RWPE1 (cell line): ENCODE measurements around the gene ACADL.
"Not testable (repeated sequence)": the region's sequence is repeated elsewhere in the genome, so short reads cannot be mapped to it uniquely, and the experiment has no call there.

Experiments
- CTCF ChIA-PET: fragments of 350-600 bp; sonication (Branson Sonifier 250); formaldehyde crosslinking; extraction: SDS; loops from one replicate; lab custom pipeline; 2021; lab: Yijun Ruan, JAX
- POLR2A ChIA-PET: fragments of 400-600 bp; formaldehyde crosslinking; extraction: SDS; loops from one replicate; lab custom pipeline; 2020; ENCODE audit warnings: antibody characterized with exemption; ENCODE audit not compliant: low non-redundant PET; lab: Yijun Ruan, JAX
- DNase-seq: peaks from one replicate; pipeline ENCODE4 v3.0.0; 2012; ENCODE audit warnings: low spot score
- H3K27ac ChIP-seq: fragments of 450-650 bp; 2 replicates; pipeline ENCODE4 v1.5.1; 2017
- TF ChIP-seq, protein P1 (sequence below): fragments of 450-650 bp; conservative IDR thresholded peaks from 2 replicates; pipeline ENCODE4 v1.5.1; 2017; ENCODE audit warnings: low read depth, mild to moderate bottlenecking

ACADL gene

DNA sequence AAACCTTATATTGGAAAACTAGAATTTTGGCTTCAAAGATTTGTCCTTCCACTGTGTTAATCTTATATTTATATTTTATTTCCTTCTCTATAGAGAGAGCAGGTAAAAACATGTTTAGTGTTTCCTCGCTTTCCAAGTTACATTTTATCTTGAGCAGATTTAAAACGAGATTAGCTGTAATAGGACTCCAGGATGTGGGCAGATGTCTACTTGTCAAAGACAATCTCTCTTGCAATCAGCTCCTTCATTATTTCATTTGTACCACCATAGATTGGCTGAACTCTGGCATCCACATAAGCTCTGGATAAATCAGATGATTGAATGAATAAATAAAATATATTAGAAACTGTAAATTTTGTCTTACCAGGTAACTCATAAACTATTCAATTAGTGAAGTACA, 36.5 kb downstream of the ACADL start:
- TF ChIP-seq, protein P1, sequence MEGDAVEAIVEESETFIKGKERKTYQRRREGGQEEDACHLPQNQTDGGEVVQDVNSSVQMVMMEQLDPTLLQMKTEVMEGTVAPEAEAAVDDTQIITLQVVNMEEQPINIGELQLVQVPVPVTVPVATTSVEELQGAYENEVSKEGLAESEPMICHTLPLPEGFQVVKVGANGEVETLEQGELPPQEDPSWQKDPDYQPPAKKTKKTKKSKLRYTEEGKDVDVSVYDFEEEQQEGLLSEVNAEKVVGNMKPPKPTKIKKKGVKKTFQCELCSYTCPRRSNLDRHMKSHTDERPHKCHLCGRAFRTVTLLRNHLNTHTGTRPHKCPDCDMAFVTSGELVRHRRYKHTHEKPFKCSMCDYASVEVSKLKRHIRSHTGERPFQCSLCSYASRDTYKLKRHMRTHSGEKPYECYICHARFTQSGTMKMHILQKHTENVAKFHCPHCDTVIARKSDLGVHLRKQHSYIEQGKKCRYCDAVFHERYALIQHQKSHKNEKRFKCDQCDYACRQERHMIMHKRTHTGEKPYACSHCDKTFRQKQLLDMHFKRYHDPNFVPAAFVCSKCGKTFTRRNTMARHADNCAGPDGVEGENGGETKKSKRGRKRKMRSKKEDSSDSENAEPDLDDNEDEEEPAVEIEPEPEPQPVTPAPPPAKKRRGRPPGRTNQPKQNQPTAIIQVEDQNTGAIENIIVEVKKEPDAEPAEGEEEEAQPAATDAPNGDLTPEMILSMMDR, result no peak
- POLR2A ChIA-PET, result no interaction called here
- CTCF ChIA-PET, result interaction anchor here (0.5 to 0.9 kb wide), 3 partner anchors 270 to 1807 kb away, joined by 3 read pairs; no protein-coding TSS in a partner anchor

DNA sequence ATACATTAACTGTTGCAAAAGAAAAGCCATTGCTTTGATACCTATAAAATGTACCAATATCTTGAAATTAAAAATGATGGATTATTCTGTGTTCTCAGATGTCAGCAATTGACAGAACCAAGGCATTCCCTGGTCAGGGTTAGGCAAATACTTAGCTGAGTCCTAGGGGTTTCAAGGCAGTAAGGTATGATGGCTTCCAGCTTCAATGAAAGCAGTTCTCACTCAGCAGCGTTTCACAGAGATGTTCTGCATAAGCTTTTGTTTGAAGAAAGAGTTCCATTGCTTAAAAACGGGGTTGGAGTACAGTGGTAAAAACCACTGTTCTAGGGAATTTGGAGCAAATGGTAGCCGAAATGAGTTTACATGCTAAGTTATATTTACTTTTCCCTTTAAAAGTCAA, 37.1 kb downstream of the ACADL start:
- POLR2A ChIA-PET, result no interaction called here
- H3K27ac ChIP-seq, result no peak overlapping the region
- CTCF ChIA-PET, result interaction anchor here (0.5 to 0.6 kb wide), 2 partner anchors 480 to 1807 kb away, joined by 3 read pairs; no protein-coding TSS in a partner anchor

More for the DNA sequence above, 36.5 kb downstream of the ACADL start:
- no peak overlapping the region for H3K27ac ChIP-seq
- no peak for DNase-seq

DNA sequence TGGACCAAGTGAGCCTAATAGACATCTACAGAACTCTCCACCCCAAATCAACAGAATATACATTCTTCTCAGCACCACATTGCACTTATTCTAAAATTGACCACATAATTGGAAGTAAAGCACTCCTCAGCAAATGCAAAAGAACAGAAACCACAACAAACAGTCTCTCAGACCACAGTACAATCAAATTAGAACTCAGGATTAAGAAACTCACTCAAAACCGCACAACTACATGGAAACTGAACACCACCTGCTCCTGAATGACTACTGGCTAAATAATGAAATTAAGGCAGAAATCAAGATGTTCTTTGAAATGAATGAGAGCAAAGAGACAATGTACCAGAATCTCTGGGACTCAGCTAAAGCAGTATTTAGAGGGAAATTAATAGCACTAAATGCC, 41.3 kb downstream of the ACADL start:
- H3K27ac ChIP-seq, DNase-seq, POLR2A ChIA-PET, CTCF ChIA-PET: not testable (repeated sequence)

More for the DNA sequence above, 37.1 kb downstream of the ACADL start:
- DNase-seq, result no peak
- TF ChIP-seq, protein P1, result no peak

DNA sequence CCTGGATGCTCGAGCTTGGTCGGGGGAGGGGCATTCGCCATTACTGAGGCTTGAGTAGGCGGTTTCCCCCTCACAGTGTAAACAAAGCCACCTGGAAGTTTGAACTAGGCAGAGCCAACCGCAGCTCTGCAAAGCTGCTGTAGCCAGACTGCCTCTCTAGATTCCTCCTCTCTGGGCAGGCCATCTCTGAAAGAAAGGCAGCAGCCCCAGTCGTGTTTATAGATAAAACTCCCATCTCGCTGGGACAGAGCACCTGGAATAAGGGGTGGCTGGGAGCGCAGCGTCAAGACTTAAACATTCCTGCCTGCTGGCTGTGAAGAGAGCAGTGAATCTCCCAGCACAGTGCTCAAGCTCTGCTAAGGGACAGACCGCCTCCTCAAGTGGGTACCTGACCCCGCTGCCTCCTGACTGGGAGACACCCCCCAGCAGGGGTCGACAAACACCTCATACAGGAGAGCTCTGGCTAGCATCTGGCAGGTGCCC, 43.6 kb downstream of the ACADL start:
- CTCF ChIA-PET, result interaction anchor here (0.6 kb wide), 2 partner anchors 14 to 17 kb away, joined by 3 to 4 read pairs; no protein-coding TSS in a partner anchor
- POLR2A ChIA-PET, DNase-seq, H3K27ac ChIP-seq: not testable (repeated sequence)

DNA sequence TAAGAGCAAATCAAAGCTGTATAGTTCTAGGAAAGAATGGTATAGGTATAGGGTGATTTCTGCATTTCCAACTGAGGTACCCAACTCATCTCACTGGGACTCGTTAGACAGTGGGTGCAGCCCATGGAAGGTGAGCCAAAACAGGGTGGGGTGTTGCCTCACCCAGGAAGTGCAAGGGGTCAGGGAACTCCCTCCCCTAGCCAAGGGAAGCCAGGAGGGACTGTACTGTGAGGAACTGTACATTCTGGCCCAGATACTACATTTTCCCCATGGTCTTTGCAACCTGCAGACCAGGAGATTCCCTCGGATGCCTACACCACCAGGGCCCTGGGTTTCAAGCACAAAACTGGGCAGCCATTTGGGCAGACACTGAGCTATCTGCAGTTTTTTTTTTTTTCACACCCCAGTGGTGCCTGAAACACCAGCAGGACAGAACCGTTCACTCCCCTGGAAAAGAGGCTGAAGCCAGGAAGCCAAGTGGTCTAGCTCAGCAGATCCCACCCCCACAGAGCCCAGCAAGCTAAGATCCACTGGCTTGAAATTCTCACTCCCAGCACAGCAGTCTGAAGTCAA, 44.1 kb downstream of the ACADL start:
- POLR2A ChIA-PET, DNase-seq, H3K27ac ChIP-seq: not testable (repeated sequence)
- CTCF ChIA-PET, result interaction anchor here (0.5 to 0.6 kb wide), 2 partner anchors 13 to 18 kb away, joined by 3 to 4 read pairs; no protein-coding TSS in a partner anchor

DNA sequence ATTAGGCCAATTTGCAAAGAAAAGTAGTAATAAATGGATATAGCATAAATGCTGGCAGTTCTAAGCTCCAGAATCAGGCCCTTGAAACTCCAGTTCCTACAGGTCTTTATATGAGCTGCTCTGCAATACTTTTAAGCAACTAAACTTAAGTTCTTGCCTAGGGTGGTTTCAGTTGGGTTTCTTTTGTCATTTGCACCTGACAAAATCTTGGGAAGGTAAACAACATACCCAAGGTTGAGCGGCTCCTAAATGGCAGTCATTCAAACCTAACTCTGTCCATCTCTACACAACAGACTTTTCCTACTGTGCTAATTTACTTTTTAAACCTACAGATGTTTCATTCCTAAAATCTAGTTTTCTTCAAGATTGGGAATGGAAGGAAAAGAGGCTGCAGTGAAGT, 44.8 kb downstream of the ACADL start:
- DNase-seq, result no peak
- POLR2A ChIA-PET, result no interaction called here
- H3K27ac ChIP-seq, result no peak overlapping the region
- CTCF ChIA-PET, result interaction anchor here (0.5 to 0.7 kb wide), 2 partner anchors 13 to 176 kb away, joined by 3 to 4 read pairs; no protein-coding TSS in a partner anchor
- TF ChIP-seq, protein P1, result no peak

DNA sequence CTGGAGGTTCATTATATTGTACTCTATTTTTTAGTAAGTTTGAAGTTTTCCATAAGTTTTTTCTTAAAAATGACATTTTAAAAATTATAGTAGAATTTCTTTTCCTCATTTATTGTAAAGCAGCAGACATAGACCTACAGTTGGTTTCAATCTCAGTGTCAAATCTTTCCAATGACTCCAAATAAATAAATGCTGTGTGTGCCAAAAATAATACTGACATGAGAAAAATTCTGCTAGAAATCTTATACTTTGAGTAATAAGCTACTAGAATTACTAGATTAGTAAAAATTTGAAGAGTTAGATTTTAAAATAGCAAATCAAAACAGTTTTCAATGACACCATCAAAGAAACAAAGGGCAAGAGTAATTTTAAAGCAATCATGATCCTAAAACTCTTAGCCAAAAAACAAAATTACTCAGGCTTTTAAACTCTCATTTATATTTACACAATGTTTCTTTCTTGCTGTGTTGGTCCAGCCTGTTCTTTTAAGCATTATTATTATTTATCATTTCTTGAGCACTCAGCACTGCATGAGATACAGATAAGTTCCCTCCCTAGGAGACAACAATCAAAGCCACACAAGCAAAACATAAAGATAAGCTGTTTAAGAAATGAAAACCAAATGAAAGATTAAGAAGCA, 45.8 kb downstream of the ACADL start:
- no peak for DNase-seq
- TF ChIP-seq, protein P1, result no peak
- CTCF ChIA-PET, result no interaction called here
- POLR2A ChIA-PET, result no interaction called here
- H3K27ac ChIP-seq, result no peak overlapping the region

DNA sequence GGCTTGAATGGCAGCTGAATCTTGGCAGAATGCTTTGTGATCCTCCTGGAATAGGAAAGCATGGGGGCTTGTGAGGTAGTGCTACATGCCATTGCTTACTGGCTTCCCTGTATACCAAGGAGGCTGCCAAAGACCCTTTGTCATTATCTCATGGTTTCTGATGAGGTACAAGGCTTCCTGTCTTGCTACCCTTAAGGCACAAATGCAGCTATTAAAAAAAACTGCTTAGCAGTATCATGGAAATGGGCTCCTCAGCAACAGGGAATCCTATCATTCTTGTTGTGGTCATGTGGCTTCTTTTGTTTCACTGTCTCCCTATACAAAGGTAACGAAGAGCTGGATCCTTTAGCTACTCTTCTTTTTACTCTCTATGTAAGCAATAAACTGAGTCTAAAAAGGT, 47.5 kb downstream of the ACADL start:
- CTCF ChIA-PET, result interaction anchor here (0.7 kb wide), 1 partner anchor 955 kb away, joined by 3 read pairs; no protein-coding TSS in a partner anchor
- no peak for DNase-seq
- POLR2A ChIA-PET, result no interaction called here

DNA sequence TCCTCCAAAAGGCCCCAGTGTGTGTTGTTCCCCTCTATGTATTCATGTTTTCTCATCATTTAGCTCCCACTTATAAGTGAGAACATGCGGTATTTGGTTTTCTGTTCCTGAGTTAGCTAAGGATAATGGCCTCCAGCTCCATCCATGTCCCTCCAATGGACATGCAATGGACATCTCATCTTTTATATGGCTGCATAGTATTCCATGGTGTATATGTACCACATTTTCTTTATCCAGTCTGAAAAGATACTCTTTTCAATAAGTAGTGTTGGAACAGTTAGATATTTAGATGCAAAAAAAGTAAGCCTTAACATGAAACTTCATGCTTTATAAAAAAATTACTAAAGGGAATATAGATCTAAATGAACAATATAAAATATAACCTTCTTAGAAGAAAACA, 48.1 kb downstream of the ACADL start:
- CTCF ChIA-PET, POLR2A ChIA-PET, H3K27ac ChIP-seq, DNase-seq: not testable (repeated sequence)

More for the DNA sequence above, 47.5 kb downstream of the ACADL start:
- TF ChIP-seq, protein P1, result no peak
- no peak overlapping the region for H3K27ac ChIP-seq
